GM18907 (cell line): ENCODE results near the gene UQCC5.

Experiments used
- ATAC-seq: cut with Tn5 transposase; IDR thresholded peaks from one replicate; pipeline ENCODE4 v1.9.1; 2021; ENCODE audit warnings: mild to moderate bottlenecking, moderate library complexity; ENCODE audit not compliant: unreplicated experiment

The UQCC5 gene

GRCh38 chr3:52558436-52558835 lies 22.0 kb downstream of the UQCC5 start:
- no peak for ATAC-seq

GRCh38 chr3:52561028-52561747 lies 24.8 kb downstream of the UQCC5 start:
- no peak for ATAC-seq

GRCh38 chr3:52563984-52564383 lies 27.6 kb downstream of the UQCC5 start:
- no peak for ATAC-seq

GRCh38 chr3:52568069-52568468 lies 31.7 kb downstream of the UQCC5 start:
- no peak for ATAC-seq

GRCh38 chr3:52570076-52570475 lies 33.7 kb downstream of the UQCC5 start:
- no peak for ATAC-seq

- ATAC-seq, result no peak
Measured at GRCh38 chr3:52572221-52572620, 35.8 kb downstream of the UQCC5 start.

GRCh38 chr3:52574056-52574965 lies 37.9 kb downstream of the UQCC5 start:
- ATAC-seq, result no peak
